Umbilical cord (tissue), 2 donors: ENCODE measurements around the gene ALOX12B. TPM values are rescaled to one million over a fixed set of nuclear protein-coding genes. Genes with fewer than 3 reads are reported as not detected.
"Not testable (repeated sequence)": the region's sequence is repeated elsewhere in the genome, so short reads cannot be mapped to it uniquely, and the experiment has no call there.

Experiments used
- DNase-seq: peaks from one replicate; pipeline ENCODE4 v3.0.0-alpha.2; 2015; ENCODE audit warnings: low spot score
- total RNA-seq: library from RNA; depleted of rRNA; stranded (reverse); fragments of >200 nt; gene quantifications from one replicate; pipeline ENCODE4 v1.2.3, GENCODE V29; 2014; ENCODE audit warnings: low replicate concordance; ENCODE audit not compliant: insufficient read depth

Gene ALOX12B
- total RNA-seq, 1 donor from 2014 or later = not detected

GRCh38 chr17:8044819-8045810, 42.4 kb downstream of the ALOX12B start:
- no peak for DNase-seq

- DNase-seq = no peak
Observed at GRCh38 chr17:8041979-8042378, 45.5 kb downstream of the ALOX12B start.

- DNase-seq = peak; percentile 82
Observed at GRCh38 chr17:8041249-8041928, 46.1 kb downstream of the ALOX12B start.

- no peak for DNase-seq
Observed at GRCh38 chr17:8039611-8040168, 47.8 kb downstream of the ALOX12B start.

GRCh38 chr17:8038954-8039610, 48.4 kb downstream of the ALOX12B start, which contains the start of gene ALOX15B:
Gene ALOX15B, plus strand, starts transcription at chr17:8039059. Its CDS starts 97 bp downstream, at chr17:8039156.
- DNase-seq = no peak

GRCh38 chr17:8032442-8032841, 55.1 kb downstream of the ALOX12B start:
- DNase-seq = no peak

- DNase-seq = no peak
Observed at GRCh38 chr17:8031950-8032349, 55.6 kb downstream of the ALOX12B start.

- DNase-seq = peak; percentile 69
Observed at GRCh38 chr17:8031261-8031661, 56.3 kb downstream of the ALOX12B start.

- DNase-seq = no peak
Observed at GRCh38 chr17:8029121-8029520, 58.4 kb downstream of the ALOX12B start.

GRCh38 chr17:8025176-8025911, 62.2 kb downstream of the ALOX12B start:
- DNase-seq = no peak

- not testable (repeated sequence) for DNase-seq
Observed at GRCh38 chr17:8024161-8024560, 63.4 kb downstream of the ALOX12B start.

Other genes with a start within 250 kb of the ALOX12B start
- gene TMEM88, start 232.7 kb downstream of the ALOX12B start, total RNA-seq = 1.7 TPM
- gene NAA38, start 230.2 kb downstream of the ALOX12B start, total RNA-seq = 55.9 TPM
- gene CYB5D1, start 229.7 kb downstream of the ALOX12B start, total RNA-seq = 7.9 TPM
- gene CHD3, start 198.9 kb downstream of the ALOX12B start, total RNA-seq = 88.6 TPM
- gene RNF227, start 171.4 kb downstream of the ALOX12B start, total RNA-seq = 2.6 TPM
- 1.7 TPM for gene KCNAB3, start 157.9 kb downstream of the ALOX12B start, total RNA-seq
- gene TRAPPC1, start 155.8 kb downstream of the ALOX12B start, total RNA-seq = 3.6 TPM
- gene CNTROB, start 155.5 kb downstream of the ALOX12B start, total RNA-seq = 10.8 TPM
- gene GUCY2D, start 85.1 kb downstream of the ALOX12B start, total RNA-seq = 0.72 TPM
- gene ALOX15B, start 48.7 kb downstream of the ALOX12B start, total RNA-seq = not detected
- not detected for gene ALOXE3, start 30.8 kb upstream of the ALOX12B start, total RNA-seq
- gene HES7, start 36.4 kb upstream of the ALOX12B start, total RNA-seq = not detected
- gene PER1, start 64.7 kb upstream of the ALOX12B start, total RNA-seq = 26.7 TPM
- 2.6 TPM for gene VAMP2, start 75.2 kb upstream of the ALOX12B start, total RNA-seq
- 30.6 TPM for gene TMEM107, start 88.7 kb upstream of the ALOX12B start, total RNA-seq
- gene BORCS6, start 102.5 kb upstream of the ALOX12B start, total RNA-seq = 4.3 TPM
- gene AURKB, start 122.9 kb upstream of the ALOX12B start, total RNA-seq = 6.7 TPM
- gene CTC1, start 160.3 kb upstream of the ALOX12B start, total RNA-seq = 7.9 TPM
- gene PFAS, start 161.6 kb upstream of the ALOX12B start, total RNA-seq = 6.0 TPM
- gene RANGRF, start 201.0 kb upstream of the ALOX12B start, total RNA-seq = 8.4 TPM
- gene SLC25A35, start 207.7 kb upstream of the ALOX12B start, total RNA-seq = 0.24 TPM
- gene ARHGEF15, start 222.5 kb upstream of the ALOX12B start, total RNA-seq = 4.6 TPM